Hepatocyte (in vitro differentiated cells): ENCODE measurements around the gene AJUBA.

Experiments
- EZH2 ChIP-seq: fragments of 200-600 bp; sonication (generic); IDR thresholded peaks from 2 replicates; pipeline ENCODE4 v1.6.1; 2016; ENCODE audit warnings: antibody characterized with exemption, mild to moderate bottlenecking, borderline replicate concordance
- TF ChIP-seq, protein P1 (sequence below): fragments of 200-600 bp; sonication (generic); IDR thresholded peaks from 2 replicates; pipeline ENCODE4 v1.5.1; 2016; ENCODE audit warnings: antibody characterized with exemption, mild to moderate bottlenecking; ENCODE audit not compliant: poor library complexity

- TF ChIP-seq, protein P1, sequence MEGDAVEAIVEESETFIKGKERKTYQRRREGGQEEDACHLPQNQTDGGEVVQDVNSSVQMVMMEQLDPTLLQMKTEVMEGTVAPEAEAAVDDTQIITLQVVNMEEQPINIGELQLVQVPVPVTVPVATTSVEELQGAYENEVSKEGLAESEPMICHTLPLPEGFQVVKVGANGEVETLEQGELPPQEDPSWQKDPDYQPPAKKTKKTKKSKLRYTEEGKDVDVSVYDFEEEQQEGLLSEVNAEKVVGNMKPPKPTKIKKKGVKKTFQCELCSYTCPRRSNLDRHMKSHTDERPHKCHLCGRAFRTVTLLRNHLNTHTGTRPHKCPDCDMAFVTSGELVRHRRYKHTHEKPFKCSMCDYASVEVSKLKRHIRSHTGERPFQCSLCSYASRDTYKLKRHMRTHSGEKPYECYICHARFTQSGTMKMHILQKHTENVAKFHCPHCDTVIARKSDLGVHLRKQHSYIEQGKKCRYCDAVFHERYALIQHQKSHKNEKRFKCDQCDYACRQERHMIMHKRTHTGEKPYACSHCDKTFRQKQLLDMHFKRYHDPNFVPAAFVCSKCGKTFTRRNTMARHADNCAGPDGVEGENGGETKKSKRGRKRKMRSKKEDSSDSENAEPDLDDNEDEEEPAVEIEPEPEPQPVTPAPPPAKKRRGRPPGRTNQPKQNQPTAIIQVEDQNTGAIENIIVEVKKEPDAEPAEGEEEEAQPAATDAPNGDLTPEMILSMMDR: no peak
- no peak for TF ChIP-seq EZH2
These were observed 60.1 kb downstream of the AJUBA start for GRCh38 chr14:22922294-22922693.
